T-helper 2 cell (primary cell): Measurements from ENCODE around the gene ABCG8.

Source experiments
- DNase-seq, 5 experiments: peaks; one replicate each; pipeline versions ENCODE4 v3.0.0 to v3.0.0-alpha.2; 2012 to 2022

The ABCG8 gene

DNA sequence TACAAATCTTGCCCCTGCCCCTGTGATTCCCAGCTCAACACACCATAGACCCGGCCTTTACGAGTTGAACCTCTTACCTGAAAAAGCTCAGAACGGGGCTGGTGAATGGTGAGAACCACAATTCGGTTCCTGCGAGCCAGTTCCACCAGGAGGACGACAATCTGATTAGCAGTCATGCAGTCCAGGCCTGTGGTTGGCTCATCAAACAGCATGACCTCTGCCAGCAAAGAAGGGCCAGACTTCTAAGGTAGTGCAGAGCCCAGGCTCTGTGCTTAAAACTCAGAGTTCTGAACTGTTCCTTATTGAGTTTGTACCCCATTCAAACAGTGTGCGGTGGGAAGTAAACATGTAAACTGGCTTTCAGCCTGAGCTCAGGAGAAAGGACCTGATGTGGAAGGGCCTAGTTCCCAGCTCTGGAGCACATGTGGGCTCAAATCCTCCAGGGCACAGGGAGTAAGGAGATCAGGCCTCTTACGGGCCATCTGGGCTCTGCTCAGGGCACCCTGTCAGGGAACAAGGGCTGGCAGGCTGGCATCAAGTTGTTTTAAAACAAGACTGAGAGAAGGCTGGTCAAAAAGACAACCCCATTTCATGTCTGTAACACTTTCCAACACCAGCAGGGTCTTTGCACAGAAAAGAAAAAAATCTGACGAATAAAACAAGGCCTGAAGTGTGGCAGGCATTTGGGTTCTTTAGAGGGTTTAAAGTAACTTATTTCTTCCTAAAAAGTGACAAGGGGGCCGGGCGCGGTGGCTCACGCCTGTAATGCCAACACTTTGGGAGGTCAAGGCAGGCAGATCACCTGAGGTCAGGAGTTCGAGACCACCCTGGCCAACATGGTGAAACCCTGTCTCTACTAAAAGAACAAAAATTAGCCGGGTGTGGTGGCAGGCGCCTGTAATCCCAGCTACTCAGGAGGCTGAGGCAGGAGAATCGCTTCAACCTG is 12.2 kb upstream of the ABCG8 start:
- no peak for DNase-seq

DNA sequence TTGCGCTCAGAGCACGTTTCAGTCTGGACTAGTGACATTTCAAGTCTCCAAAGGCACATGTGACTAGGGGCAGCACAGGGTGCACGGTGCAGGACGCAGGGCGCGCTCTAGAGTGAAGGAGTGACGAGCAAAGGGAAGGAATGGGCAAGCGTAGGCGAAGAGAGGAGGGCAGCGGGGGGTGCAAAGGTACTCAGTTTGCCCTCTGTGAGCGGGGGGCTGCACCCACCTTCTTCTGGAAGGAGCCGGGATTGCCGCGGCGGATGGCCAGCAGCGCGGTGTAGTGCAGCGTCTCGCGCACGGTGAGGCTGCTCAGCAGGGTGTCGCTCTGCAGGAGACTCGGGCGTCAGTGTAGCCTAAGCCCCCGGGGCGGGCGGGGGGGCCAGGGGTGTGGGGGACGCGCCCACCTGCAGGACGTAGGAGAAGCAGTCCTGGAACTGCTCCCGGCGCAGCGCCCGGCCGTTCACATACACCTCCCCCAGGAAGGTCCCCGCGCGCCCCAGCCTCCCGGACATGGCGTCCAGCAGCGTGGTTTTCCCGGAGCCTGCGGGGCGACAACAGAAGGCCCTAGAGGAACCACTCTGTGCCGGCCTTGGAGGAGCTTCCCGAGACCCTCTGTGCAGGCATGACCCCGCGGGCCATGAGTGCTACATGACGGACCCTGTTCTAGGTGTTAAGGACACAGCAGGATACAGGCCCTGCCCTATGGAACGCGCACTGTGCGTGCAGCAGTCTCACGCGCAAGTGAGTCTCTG is 7.1 kb upstream of the ABCG8 start:
- peak in 1 of 5 experiments; percentile 15 for DNase-seq

DNA sequence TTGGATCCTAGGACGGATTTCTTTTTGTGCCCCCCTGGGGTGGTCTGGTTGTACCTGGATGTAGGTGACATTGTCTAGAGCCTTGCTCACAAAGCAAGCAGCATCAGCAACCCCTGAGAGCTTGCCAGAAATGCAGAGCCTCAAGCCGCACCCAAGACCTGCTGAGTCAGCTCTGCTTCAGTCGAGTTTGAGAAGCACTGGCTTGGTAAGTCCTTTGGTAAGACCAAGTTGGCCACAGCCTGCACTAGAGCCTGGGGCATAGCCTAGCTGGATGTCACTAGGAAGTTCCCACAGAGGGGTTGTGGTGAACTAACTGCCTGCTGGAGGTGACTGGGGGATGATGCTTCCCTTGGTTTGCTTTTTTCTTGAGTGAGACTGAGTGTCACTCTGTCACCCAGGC is 6.3 kb upstream of the ABCG8 start:
- DNase-seq, result peak in 1 of 5 experiments; percentile 19

DNA sequence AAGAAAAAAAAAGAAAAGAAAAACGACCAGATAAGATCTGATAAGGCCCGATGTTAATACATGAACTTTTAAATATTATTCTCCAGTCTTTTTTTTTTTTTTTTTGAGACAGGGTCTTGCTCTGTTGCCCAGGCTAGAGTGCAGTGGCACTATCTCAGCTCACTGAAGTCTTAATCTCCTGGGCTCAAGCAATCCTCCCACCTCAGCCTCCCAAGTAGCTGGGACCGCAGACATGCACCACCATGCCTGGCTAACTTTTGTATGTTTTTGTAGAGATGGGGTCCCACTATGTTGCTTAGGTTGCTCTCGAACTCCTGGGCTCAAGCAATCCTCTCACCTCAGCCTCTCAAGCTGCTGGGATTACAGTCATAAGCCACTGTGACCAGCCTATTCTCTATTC is 1.7 kb upstream of the ABCG8 start:
- no peak for DNase-seq

DNA sequence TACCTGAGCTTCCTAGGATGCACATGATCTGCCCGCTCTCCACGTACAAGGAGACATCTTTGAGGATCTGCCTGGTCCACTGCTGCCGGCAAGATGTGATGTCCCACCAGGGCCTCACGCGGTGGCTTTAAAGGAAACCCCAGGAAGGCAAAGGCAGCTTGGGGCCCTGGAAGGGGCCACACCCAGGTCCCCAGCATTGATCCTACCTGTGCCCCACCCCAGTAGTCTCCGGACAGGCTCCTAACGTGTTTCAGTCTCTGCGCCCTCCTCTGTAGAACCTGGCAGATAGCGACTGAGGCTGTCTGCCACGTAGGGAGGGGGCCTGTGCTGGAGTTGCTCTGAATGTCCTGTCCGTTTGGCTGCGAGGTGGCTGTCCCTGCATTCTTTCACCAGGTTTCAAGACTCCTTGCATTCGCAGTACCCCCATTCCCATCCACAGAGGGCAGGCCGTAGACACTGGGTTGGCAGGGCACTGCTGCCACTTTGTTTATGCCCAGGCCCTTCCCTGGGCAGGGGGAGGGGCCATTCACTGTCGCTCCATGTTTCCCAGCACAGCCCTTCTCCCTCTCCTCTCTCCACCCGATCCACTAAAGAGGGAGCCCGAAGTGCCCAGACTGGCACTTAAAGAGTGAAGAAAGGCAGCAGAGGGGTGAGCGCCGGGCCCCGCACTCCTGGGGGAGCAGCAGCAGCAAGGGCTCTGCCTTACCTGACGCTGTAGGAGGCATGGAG is 776 bp upstream of the ABCG8 start:
- no peak for DNase-seq

DNA sequence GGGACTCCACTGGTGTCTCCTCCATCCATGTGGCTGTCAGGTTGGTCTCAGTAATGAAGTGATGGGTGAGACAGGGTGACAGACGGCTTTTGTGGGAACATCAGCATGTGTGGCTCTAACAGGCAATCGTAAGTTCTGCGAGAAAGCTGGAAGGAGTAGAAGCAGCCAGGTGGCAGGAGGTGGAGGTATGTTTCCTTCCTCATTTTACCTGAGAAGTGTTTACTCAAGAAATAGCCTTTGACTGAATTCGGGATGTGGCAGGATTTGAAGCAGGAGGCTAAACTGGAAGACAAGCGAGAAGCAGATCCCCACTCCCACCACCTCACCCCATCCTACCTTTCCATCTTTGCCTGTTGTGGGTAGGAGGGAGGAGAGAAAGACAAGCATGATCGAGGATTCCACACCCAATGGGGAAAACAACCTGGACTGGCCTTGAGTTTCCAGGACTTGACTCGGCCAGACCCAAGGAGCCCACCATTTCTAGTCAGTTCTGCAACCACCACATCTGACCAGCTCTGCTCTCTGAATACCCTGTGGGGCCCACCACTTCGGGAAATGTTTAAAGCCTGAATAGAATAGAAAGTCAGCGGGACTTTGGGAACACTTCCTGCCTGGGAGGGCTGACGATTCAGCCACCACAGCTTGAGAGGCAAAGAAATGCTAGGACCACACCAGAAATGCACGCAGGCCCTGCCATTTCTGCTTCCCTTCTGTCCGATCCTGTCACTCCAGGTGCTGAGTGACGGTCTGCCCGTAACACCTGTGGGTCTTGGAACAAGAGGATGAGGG is 1.2 kb downstream of the ABCG8 start:
- no peak for DNase-seq

DNA sequence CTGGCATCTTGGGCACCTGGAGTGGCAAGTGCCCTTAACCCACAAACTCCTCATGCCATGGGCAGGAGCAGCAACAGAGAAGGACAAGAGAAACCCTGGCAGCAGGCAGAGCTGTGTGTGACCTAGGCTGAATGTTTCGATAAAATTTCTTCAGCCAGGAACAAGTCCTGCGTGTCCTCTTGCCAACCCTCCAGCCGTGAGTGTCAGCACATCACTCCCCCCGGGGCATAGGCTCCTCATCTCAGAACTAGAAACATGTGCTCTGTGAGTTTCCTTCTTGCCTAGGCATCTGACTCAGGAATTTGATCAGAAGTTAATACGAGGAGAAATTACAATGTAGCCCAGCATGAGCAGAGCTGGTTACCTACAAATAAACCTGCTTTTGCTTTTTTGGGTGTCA is 2.2 kb downstream of the ABCG8 start:
- no peak for DNase-seq

DNA sequence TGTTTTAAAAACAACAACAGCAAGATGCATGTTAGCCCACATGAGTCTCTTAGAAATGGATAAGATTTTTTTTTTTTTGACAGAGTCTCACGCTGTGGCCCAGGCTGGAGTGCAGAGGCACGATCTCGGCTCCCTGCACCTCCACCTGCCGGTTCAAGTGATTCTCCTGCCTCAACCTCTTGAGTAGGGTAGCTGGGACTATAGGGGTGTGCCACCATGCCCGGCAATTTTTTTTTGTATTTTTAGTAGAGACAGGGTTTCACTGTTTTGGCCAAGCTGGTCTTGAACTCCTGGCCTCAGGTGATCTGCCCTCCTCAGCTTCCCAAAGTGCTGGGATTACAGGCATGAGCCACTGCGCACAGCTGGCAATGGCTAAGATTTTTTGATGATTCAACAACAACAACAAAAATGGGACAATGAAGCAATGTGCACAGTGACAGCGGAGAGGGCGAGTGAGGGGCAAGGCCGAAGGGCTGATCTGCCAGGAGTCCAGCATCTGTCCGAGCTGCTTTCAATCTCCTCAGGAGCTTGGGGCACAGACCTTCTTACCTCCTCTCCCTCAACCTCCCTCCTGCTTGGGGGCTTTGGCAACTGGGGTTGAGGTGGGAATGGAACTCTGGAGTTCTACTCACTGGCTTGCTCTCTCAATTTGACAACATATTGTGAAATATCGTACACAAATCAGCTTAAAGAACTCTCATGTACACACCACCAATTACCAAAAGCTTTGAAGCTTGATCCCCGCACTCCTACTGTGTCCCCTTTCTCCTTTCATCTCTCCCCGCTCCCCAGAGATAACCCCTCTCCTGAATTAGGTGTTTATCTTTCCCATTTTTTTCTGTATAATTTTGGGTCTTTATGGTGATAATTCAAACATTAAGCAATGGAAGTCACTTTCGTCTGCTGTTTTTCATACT is 3.4 kb downstream of the ABCG8 start:
- no peak for DNase-seq

DNA sequence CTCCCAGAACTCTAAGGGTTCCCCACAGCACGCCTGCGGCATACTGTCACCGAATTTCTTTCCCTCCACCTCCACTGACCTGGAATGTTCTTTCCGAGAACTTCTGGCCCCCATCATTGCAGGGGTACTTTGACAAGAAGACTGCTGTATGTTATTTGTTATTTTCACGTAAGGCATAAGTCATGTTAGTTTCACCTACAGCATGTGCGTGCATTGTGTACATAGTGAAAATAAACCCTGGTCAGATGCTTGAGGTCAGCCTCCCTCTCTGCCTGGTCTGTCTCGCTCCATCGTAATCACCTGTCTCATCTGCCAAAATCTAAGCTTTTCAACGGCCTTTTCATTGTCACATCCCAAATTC is 4.1 kb downstream of the ABCG8 start:
- DNase-seq, result no peak

DNA sequence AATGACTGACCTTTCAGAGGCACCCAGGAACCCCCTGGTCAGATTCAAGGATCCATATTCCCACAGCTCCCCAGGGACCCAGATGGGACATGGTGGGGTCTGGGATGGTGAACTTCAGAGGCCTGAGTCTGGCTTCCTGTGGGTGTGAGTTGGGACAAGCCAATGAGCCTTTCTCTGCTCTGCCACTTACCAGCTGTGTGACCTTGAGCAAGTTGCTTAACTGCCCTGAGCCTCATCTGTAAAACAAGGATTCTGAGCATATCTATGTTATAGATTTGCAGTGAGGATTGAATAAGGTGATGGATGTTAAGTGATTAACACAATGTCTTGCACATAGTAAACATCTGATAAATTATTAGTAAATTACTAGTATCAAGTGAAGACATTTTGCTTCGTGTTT is 6.4 kb downstream of the ABCG8 start:
- DNase-seq, result no peak

DNA sequence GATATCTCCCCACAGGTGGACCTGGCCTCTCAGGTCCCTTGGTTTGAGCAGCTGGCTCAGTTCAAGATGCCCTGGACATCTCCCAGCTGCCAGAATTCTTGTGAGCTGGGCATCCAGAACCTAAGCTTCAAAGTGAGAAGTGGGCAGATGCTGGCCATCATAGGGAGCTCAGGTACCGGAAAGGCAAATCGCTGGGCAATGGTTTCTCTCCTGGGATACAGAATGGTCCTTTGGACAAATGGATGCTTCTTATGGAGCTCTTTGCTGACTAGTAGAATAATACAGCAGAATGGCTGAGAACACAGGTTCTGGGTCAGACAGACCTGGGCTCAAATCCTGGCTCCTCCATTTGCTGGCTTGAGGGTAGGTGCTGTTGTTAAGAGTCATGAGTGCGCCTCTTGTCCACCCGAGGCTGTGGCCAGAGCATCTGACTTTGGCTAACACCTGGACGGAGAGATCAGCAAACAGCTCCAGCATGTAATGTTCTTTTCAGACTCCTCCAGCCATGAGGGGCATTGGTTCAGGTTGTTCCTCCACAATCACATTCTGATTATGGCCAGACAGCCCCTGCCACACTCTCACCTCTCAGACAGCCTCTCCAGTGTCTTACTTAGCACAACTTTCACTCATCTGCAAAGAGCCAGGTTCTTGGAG is 7.5 kb downstream of the ABCG8 start:
- DNase-seq, result no peak

DNA sequence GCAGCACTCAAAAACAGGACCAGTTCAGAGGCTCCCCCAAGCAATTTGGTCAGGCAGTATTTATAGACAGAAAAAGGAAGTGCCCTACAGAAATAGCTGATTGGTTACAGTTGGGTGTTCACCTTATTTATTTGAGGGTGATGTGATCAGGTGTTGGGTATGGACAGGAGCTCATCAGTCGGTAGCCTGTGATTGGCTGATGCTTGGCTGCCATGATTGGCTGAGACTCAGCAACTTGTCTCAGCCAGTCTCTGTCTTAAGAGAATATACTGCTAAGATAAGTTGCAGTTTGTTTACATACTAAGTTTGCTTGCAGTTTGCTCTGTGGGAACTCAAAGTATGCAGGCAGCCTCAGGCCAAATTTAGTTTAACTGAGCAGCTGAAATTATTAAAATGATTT is 9.4 kb downstream of the ABCG8 start:
- DNase-seq, result no peak

DNA sequence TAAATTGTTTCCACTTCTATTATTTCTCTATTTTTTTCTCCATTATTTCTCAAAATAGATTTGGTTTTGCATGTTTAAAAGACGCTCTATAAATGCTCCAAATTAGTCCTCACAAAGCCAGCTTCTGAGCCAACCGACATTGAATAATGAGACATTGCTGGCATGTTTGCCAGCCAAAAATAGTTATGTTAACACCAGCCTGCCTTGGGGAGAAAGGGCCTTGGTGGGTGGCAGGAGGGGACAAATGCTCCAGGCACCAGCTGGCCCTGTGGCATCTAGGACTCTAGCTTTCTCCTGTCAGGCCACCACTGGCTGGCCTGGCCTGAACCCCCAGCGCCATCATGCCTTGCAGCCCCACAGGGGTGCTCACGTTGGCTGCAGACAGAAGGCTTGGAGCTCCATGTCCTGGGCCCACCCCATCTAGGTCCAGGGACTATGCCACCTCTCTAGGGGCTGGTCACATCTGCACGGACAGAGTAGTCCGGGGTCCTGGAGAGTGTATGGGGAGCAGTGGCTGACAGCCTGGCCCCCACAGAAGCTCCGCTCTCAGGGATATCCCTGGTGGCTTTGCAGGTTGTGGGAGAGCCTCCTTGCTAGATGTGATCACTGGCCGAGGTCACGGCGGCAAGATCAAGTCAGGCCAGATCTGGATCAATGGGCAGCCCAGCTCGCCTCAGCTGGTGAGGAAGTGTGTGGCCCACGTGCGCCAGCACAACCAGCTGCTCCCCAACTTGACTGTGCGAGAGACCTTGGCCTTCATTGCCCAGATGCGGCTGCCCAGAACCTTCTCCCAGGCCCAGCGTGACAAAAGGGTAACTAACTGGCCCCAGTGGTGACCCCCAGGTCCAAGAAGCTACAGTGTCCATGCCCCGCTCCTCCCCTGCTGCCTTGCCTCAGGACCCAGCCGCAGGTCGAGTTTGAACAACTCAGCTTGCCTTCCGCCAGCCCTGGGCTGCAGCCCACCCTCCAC is 12.5 kb downstream of the ABCG8 start:
- no peak for DNase-seq

DNA sequence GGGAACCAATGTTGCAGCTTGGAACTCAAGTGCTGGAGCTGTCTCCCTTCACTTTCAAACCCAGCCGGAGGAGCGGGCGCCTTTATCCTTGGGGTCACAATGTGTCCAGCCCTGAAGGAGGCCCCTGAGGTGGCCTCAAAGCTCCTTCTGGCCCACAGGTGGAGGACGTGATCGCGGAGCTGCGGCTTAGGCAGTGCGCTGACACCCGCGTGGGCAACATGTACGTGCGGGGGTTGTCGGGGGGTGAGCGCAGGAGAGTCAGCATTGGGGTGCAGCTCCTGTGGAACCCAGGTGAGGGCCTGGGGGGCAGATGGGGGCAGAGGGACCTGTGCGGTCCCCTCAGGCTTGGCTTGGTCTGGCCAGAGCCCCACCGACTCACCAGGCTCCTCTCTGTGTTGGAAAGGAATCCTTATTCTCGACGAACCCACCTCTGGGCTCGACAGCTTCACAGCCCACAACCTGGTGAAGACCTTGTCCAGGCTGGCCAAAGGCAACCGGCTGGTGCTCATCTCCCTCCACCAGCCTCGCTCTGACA is 13.5 kb downstream of the ABCG8 start:
- no peak for DNase-seq

DNA sequence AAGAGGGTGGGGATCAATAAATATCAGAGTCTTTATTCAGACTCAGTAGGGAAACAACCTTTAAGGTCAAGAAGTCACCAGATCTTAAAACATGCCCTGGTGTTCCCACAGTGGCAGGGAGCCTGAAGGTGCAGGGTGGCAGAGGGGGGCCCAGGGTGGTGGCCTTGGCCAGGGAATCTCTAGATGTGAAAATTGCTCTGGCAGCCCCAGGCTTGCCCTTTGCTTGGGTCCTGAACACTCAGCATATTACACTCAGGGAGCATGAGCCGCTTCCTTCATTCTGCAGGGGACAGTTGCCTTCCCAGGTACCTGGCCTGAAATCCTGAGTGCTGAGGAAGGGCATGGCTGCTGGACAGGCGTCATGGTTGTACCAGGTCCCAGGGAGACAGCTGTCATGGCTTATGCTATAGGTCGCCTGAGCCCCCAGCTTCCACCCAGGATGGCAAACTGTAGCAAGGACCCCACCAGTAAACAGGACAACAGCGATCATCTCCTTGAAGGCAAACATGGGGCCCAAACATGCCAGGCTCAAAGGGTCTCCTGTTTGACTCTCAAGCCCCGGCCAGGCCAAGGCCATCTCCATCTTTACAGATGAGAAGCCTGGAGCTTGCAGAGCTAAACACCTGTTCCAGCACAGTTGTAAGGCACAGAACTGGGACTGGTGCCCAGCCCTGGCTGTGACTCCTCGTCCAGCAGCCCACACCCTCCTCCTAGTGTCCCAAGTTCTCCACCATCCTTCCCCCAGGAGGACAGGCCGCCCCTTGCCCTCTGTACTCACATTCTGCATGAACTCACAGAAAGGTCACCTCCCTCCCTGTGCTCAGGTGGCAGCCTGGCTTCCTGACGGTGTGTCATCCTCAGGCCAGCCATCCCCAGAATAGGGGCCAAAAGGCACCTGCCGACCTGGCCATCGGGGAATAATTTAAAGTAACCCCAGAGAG is 14.6 kb downstream of the ABCG8 start:
- DNase-seq, result no peak

DNA sequence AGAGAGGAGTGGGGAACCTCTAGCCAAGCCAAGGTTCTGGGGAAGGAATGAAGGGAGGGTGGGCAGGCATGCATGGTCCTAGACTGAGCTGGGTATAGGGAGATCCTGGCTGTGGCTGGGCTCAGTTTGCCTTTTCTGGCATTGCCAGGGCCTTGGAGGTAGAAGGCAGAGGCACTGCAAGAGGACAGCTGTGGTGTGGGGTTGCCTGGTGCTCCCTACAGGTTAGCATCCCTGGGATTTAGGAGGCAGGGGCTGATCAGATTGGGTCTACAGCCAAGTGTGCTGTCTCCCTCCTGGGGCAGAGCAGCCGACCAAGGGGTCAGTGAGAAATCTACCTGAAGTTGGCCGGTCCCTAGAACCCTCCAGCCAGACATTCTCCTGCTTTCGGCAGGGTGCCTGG is 15.9 kb downstream of the ABCG8 start:
- DNase-seq, result no peak

DNA sequence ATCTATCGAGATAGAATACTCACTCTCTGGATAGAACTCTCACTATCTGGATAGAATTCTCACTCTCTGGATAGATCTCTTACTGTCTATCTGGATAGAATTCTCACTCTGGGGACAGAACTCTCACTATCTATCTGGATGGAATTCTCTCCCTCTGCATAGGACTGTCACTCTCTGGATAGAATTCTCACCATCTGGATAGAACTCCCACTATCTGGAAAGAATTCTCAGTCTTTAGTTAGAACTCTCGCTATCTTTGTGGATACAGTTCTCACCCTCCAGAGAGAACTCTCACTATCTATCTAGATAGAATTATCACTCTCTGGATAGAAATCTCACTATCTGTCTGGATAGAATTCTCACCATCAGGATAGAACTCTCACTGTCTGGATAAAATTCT is 16.5 kb downstream of the ABCG8 start:
- no peak for DNase-seq

DNA sequence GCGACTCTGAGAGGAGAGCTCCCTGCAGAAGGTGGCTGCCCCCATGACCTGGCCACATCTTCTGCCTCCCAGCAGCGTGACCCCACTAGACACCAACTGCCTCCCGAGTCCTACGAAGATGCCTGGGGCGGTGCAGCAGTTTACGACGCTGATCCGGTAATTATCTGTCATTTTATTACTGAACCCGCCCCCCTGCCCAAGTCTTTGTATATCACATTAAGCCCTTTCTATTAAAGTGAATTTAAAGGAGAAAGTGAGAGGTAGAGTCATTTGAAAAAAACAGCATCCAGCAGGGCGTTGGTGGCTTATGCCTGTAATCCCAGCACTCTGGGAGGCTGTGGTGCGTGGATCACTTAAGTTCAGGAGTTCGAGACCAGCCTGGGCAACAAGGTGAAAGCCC is 33.4 kb downstream of the ABCG8 start:
- DNase-seq, result no peak
